ENCODE measurements around the gene NYNRIN.

- no peak for TF ChIP-seq CTCF (IDR thresholded peaks at IDR 0.05; ENCODE audit: poor library complexity, severe bottlenecking)
- no peak for TF ChIP-seq POLR2AphosphoS5 (IDR thresholded peaks at IDR 0.05)
- TF ChIP-seq TAF1 (IDR thresholded peaks at IDR 0.05; ENCODE audit: low read depth): no peak
Measured at GRCh38 chr14:24368212-24368561, 30.6 kb upstream of the NYNRIN start.

All from neural cell (in vitro differentiated cells).